HG02588 (cell line): ENCODE results near the gene SPP1.

ENCODE experiments used
- ATAC-seq: cut with Tn5 transposase; IDR thresholded peaks from one replicate; pipeline ENCODE4 v1.9.1; 2021; ENCODE audit warnings: mild to moderate bottlenecking, moderate library complexity; ENCODE audit not compliant: unreplicated experiment

SPP1 gene

DNA sequence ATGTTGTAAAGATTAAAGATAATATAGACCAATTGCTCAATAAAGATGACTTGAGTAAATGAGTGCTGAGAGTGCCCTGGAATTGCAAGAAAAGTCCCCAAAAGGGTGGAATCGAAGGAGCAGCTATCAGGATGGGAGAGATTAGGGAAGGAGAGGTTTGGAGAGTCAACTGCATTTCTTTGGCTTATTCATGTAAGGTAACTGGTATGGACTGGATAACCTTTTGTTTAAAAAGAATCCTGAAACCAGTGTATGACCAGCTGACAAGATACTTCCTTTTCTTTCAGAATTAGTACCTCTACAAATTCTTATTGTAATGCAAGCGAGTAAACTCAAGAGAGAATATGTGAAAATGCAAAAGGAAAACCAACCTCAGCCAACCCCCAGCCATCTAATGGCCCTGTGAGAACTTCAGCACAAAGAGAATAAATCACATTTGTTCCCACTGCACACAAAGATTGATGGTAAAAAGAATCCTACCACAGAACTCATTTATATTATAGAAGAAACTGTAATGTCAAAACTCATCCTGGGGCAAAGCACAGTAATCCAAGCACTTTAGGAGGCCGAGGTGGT, 24.5 kb upstream of the SPP1 start:
- ATAC-seq, result no peak

DNA sequence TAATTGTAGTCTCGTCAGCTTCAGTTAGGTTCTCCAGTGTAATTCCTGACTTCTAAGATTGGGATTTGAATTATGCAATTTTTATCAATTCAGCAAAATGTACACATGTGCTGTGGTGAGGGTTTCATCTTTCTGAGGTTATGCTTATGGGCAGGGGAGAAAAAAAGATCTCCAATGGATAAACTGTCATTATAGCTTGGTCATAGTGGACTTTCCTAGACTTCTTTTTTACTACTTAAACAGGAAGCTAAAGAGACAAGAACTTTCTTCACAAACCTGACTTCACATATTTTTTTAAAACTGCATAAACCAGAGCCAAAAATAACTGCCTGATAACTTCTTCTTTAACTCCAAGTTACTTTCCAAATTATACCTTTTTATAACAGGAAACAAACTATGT, 21.7 kb upstream of the SPP1 start:
- ATAC-seq, result no peak

DNA sequence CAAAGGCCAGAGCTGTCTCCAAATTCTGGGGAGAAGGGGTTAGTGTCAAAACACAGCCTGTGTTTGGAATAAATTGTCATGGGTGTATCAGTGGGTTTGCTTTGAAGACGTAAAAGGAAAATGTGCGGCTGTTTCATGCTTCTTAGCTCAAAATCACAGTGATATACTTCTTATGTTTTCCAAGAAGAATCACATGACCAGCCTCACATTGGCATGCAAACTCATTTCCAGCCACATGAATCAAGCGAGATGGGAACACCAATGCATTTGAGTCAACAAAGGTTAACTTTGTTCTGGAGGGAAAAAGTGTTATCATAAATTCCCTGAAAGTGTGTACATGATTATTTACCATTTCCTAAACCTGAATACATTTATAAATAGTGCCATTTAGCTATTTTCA, 19.0 kb upstream of the SPP1 start:
- ATAC-seq, result no peak

DNA sequence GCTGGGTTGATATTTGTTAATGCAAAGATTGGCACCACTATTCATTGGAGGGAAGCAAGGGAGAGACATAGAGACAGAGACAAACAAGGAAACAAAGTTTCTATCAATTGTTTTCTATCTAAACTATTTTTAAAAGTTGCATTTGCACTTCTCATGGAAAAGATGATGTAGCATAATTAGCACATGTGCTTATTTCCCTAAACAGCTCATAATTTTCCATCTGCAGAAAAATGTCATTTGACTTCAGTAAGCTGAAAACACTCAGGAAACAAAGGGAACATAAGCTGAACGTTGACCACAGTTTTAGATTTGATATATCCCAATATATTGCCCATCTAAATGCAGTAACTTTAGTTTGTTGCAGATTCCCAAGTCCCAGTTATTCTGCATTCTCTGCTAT, 18.5 kb upstream of the SPP1 start:
- no peak for ATAC-seq

DNA sequence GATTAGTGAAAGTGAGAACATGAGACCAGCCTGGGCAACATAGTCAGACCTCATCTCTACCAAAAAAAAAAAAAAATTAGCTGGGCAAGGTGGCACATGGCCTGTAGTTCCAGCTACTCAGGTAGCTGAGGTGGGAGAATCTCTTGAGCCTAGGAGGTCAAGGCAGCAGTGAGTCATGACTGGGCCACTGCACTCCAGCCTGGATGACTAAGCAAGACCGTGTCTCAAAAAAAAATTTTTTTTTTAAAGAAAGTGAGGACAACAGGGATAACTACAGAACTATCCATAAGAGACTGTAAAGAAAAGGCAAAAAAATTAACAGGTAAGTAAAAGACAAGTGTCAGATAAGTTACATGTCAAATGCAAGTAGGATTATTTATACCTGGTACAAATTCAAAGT, 13.5 kb upstream of the SPP1 start:
- no peak for ATAC-seq

DNA sequence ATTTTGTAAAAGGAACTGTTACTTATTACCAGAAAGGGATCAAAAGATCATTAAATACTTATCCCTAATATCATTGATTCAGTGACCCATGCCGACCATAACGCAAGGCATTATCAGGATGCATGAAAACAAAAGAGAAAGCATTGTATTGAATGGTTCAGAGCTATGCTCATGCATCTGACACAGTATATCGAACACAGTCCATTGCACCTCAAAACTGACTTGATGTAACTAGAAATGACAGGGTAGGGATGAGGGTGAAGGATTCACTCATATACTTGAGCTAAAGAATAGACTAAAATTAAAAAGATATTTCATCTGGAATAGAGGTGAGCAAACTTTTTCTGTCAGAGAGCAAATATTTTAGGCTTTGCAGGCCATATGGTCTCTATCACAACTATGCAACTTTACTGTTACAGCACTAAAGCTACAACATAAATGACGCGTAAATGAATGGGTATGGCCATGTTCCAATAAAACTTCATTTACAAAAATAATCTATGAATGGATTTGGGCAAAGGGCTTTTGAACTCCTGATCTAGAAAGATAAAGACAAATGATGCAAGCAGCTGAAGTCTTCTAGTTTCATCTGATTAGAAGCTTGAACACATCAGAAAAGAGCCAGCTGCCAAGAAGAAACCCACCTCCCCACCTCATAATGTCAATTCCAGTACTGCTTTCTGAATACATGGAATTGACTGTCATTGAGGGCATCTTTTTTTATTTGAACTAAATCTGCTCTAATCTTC, 12.9 kb upstream of the SPP1 start:
- no peak for ATAC-seq

DNA sequence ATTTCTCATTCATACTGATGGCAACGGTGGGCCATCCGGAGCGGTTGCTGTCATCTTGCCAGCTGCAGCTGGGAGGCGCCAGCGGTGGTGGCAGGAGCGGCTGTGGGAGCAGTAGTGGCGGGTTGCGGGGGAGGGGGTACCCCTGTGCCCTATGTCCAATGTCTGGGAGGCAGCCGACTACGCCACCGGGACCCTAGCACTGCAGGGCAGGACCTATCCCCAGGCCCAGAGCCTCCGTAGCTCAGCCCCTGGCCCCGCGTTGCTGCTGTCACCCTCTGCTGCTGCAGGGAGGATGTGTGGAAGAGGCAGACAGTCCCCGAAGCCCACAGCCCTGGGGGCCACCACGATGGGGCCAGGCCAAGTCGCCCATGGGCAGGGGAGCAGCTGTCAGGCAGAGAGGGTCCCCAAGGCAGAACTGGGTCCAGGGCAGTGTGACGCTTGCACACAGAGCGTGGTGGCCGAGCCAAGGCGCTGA, 10.0 kb upstream of the SPP1 start:
- ATAC-seq, result no peak

DNA sequence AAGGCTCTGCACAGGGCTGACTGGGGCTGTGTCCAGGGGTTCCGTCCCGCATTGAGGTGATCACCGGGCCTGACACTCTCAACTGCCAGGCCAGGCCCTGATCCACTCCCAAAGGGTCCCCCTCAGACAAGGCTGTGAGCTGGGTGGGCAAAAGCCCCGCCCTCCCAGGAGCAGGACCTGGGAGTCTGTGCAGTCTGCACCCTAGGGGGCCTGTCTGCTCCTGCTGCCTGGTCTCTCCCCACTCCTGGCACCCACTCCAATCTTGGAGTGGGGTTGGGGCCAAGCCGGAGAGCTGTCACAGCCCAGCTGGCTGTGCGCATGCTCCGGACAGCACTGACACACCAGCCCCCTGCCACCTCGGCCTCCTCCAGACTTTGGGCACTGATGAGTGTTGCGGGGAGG, 9.4 kb upstream of the SPP1 start:
- ATAC-seq, result no peak

DNA sequence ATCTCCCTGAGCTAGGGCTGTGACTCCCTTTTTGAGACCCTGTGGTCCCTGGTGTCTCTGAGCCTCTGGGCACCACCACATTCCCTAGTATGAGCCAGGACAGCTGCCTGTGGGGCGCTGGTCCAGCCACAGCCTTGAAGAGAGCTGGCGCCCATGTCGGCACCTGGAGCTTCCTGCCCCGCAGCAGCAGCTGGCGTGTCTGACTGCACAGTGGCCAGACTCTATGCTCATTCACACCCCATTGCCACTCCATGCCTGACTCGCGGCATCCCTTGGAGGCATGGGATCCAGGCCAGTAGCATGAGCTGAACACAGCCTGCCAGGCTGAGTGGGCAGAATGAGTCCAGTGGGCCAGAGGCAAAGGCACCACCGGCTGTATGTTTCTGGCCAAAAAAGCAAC, 8.3 kb upstream of the SPP1 start:
- ATAC-seq, result no peak

DNA sequence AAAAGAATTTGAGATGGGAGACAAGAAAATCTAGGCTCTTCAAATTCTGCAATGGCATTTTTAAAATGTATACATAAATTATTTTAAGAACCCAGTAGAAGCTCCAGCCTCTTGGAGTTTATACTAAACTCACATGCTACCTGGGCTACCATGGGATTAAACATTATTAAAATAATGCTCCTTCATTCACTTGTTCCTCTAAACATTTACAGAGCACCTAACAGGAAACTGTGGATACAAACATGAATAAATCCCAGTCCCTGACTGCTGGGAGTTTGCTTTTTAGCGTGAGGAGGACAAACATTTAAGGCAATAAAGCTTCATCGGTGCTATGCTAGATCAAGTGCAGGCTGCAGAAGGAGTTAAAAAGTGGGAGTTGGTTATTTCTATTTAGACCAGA, 5.4 kb upstream of the SPP1 start:
- no peak for ATAC-seq

DNA sequence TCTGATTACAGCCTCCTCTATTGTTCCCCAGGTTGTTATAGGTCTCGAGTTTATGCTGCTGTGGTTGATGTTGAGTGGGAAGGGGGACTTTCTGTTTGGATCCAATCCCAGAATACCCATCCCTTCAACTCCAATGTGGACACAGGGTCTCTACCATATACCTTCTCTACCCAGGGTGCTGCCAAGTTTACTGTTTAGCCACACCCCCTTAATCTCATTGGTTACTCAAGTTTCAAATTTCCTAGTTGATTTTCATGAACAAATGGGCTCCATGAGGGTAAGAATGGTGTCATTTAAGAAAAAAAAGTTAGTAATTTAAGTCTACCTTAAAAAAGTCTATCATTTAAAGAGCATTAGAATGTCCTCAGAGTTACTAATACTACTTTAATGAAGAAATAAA, 3.6 kb upstream of the SPP1 start:
- no peak for ATAC-seq

DNA sequence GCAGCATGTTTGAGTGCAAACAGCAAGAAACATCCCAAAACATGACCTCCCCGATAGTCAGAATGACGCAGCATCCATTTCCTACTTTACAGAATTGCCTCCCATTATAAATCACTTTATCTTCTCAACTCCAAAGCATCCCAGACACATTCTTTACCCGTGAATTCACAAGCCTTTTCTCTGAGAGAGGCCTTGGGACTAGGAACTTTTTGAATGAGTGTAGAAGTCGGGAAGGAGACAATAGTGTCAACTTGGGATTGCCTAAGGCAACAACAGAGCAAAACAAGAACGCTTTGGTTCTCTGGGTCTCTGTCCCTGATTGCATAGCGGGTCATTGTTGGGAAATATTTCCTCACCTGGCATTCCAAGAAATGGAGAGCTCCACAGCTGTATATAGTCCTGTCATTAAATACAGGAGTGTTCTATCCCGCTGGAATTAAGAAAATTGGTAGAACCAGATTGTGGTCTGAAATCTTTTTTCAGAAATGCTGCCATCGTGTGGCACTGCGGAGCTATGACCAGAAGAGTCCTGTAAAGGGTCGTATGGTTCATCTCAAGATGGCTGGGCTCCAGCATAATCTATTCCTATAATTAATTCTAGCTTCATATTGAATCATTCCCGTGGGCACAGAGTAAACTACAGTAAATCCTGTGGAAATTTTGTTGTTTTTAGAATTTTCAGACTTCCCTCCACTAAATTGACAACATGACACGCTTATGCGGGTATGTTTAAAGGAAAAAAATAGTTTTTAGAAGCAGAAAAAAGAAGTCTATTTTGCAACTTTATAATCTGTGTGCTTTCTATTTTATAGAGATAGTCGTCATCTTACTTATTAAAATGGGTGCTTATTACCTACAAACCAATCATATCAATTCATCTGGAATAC, 2.0 kb upstream of the SPP1 start:
- ATAC-seq, result peak; percentile 80

DNA sequence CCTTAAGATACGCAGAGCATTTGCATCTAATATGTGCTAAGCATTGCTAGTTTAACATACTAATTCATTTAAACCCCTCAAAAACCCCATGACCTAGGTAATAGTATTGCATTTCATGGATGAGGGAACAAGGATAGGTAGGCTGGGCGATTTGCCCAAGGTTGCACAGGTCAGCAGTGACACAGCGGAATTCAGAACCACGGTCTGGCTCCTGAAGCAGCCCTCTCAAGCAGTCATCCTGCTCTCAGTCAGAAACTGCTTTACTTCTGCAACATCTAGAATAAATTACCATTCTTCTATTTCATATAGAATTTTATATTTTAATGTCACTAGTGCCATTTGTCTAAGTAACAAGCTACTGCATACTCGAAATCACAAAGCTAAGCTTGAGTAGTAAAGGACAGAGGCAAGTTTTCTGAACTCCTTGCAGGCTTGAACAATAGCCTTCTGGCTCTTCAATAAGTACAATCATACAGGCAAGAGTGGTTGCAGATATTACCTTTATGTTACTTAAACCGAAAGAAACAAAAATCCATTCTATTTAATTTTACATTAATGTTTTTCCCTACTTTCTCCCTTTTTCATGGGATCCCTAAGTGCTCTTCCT, 555 bp upstream of the SPP1 start:
- peak; percentile 22 for ATAC-seq

DNA sequence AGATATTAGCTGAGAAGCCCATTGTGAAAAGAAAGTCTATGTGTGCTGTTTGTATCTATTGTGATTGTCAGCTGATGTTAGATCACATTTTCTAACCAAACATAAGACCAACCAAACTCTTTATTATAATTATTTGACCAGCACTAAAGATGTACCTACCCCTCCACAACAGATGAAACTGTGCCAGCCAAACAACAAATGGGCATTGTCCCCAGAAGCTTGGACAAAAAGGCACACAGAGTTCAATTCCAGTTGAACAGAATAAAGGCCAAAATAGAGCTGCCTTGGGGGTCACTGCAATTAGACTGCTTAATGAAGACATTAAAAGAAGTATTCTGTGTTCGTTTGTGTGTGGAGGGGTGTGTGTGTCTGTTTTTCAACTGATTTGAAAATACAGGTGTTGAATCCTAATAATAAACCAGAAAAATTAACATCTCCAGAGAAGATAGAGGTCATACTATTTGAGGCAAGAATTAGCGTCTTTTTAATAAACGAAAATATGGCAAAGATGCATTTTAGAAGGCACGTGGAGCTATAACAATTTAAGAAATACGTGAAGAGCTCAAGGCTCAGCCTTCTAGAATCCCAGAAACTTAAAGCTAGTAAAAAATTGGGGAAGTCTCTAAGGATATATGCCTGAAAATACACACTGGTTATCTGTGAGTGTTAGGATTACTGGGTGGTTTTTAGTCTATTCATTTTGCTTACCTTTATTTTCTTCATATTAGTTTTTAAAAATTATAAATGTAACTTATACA, 2.2 kb downstream of the SPP1 start:
- ATAC-seq, result no peak

DNA sequence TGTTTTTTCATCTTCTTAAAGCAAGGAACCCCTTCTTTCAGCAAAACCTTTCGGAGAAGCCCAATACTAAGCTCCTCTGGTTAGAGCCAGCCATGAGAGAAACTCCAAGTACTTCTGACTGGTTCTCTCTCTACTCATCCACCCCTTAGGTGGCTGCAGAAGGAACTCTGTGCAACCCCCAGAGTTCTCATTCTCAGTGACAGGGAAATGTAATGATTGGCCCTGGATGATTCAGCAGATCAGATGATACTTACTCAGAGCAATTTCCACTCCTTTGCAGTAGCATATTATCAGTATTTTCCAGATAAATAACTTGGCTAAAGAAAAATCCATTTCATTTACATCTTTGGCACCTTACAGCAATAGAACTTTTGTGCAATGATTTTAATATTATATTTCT, 3.2 kb downstream of the SPP1 start:
- no peak for ATAC-seq

DNA sequence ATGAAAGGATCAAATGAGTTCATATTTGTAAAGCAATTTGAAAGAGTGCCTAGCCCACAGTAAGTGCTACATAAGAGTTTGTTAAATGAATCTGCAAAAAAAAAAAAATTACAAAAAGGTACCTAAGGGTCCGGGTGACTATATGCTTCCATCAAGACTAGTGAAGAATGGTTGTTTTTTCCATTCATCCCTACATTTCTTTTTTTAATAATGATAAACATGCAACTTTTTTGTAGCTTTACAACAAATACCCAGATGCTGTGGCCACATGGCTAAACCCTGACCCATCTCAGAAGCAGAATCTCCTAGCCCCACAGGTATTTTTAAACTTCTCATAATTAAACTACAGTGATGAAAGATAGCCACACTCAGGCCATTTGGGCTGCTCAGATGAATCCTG, 4.3 kb downstream of the SPP1 start:
- no peak for ATAC-seq

DNA sequence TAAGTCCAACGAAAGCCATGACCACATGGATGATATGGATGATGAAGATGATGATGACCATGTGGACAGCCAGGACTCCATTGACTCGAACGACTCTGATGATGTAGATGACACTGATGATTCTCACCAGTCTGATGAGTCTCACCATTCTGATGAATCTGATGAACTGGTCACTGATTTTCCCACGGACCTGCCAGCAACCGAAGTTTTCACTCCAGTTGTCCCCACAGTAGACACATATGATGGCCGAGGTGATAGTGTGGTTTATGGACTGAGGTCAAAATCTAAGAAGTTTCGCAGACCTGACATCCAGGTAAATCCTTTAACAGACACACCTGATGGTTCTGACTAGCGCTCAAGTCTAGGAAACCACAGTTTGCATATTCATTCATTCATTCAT, 6.0 kb downstream of the SPP1 start:
- no peak for ATAC-seq

DNA sequence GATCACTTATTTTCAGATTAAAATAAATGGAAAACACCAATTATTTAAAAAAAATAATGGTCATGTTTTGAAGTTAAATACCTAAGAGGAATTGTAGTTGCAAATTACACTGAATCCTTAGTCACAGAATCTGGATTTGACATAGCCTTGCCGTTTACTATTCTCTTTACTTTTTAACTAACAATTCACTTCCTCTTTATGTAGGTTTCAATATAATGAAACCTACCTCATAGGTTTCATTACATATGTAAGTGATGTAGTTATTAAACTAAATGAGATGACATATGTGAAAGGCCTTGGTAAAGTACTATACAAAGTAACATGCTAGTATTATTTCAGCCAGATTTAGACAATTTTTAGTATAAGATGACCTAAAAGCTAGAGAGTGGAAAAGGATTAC, 6.5 kb downstream of the SPP1 start:
- no peak for ATAC-seq

DNA sequence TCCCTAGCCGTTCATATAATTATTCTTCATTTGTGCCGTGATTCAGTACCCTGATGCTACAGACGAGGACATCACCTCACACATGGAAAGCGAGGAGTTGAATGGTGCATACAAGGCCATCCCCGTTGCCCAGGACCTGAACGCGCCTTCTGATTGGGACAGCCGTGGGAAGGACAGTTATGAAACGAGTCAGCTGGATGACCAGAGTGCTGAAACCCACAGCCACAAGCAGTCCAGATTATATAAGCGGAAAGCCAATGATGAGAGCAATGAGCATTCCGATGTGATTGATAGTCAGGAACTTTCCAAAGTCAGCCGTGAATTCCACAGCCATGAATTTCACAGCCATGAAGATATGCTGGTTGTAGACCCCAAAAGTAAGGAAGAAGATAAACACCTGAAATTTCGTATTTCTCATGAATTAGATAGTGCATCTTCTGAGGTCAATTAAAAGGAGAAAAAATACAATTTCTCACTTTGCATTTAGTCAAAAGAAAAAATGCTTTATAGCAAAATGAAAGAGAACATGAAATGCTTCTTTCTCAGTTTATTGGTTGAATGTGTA, 7.0 kb downstream of the SPP1 start:
- no peak for ATAC-seq

DNA sequence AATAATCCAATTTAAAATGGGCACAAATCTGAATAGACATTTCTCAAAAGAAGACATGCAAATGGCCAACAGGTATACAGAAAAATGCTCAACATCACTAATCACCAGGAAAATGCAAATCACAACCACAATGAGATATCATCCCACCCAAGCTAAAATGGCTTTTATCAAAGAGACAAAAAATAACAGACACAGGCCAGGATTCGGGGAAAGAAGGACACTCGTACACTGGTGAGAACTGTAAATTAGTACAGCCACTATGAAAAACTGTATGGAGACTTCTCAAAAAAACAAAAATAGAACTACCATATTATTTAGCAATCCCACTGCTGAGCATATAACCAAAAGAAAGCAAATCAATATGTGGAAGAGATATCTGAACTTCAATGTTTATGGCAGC, 8.5 kb downstream of the SPP1 start:
- no peak for ATAC-seq
